HG03354 (cell line): ENCODE results near the gene SCUBE1.

Experiments used
- ATAC-seq: cut with Tn5 transposase; IDR thresholded peaks from one replicate; pipeline ENCODE4 v1.9.1; 2021; ENCODE audit warnings: mild to moderate bottlenecking; ENCODE audit not compliant: unreplicated experiment, poor library complexity, severe bottlenecking

The SCUBE1 gene

GRCh38 chr22:43308060-43308830, 34.9 kb downstream of the SCUBE1 start:
- no peak for ATAC-seq

GRCh38 chr22:43305806-43306205, 37.4 kb downstream of the SCUBE1 start:
- ATAC-seq, result no peak

- no peak for ATAC-seq
Observed at GRCh38 chr22:43304831-43305590, 38.2 kb downstream of the SCUBE1 start.

- no peak for ATAC-seq
Observed at GRCh38 chr22:43303751-43304150, 39.4 kb downstream of the SCUBE1 start.

- no peak for ATAC-seq
Observed at GRCh38 chr22:43303166-43303565, 40.0 kb downstream of the SCUBE1 start.

GRCh38 chr22:43302531-43303041, 40.6 kb downstream of the SCUBE1 start:
- no peak for ATAC-seq

- ATAC-seq, result no peak
Observed at GRCh38 chr22:43301866-43302265, 41.3 kb downstream of the SCUBE1 start.

- no peak for ATAC-seq
Observed at GRCh38 chr22:43300891-43301676, 42.1 kb downstream of the SCUBE1 start.

GRCh38 chr22:43299736-43300135, 43.4 kb downstream of the SCUBE1 start:
- ATAC-seq, result no peak

- ATAC-seq, result no peak
Observed at GRCh38 chr22:43298062-43298801, 44.9 kb downstream of the SCUBE1 start.

GRCh38 chr22:43297270-43298061, 45.7 kb downstream of the SCUBE1 start:
- ATAC-seq, result no peak

GRCh38 chr22:43296276-43296902, 46.8 kb downstream of the SCUBE1 start:
- no peak for ATAC-seq

- no peak for ATAC-seq
Observed at GRCh38 chr22:43295660-43296059, 47.5 kb downstream of the SCUBE1 start.

- no peak for ATAC-seq
Observed at GRCh38 chr22:43295173-43295572, 48.0 kb downstream of the SCUBE1 start.

- no peak for ATAC-seq
Observed at GRCh38 chr22:43293655-43294392, 49.3 kb downstream of the SCUBE1 start.

- no peak for ATAC-seq
Observed at GRCh38 chr22:43293259-43293654, 49.9 kb downstream of the SCUBE1 start.

- no peak for ATAC-seq
Observed at GRCh38 chr22:43292630-43293018, 50.5 kb downstream of the SCUBE1 start.

GRCh38 chr22:43291381-43291780, 51.8 kb downstream of the SCUBE1 start:
- no peak for ATAC-seq
